Limb (tissue), 2 donors: ENCODE measurements around the gene DENND5B.

Experiments used
- DNase-seq, 2 donors: peaks; one replicate each; pipeline ENCODE4 v3.0.0-alpha.2; 2016; ENCODE audit errors: extremely low spot score in 2 of 2

The DENND5B gene

GRCh38 chr12:31337952-31338351 is 253.0 kb downstream of the DENND5B start:
- no peak for DNase-seq
